Germinal center (tissue), 1 donor: ENCODE measurements around the gene SCOC.
A peak's percentile ranks its signal among the peaks of the same experiment; 100 is the strongest.

ENCODE experiments used
- DNase-seq: peaks from one replicate; pipeline ENCODE4 v3.0.0; 2012; ENCODE audit warnings: mixed read lengths, low spot score

The SCOC gene

GRCh38 chr4:140373328-140374129 lies at the start of gene SCOC:
Gene SCOC, plus strand, starts transcription at chr4:140373646. Its CDS starts 5,525 bp downstream, at chr4:140379171.
- peak; percentile 99 for DNase-seq

GRCh38 chr4:140326395-140326993 lies 47.0 kb upstream of the SCOC start:
- DNase-seq: peak; percentile 38

- peak; percentile 19 for DNase-seq
Measured at GRCh38 chr4:140330311-140330900, 43.0 kb upstream of the SCOC start.

- DNase-seq: no peak
Measured at GRCh38 chr4:140331245-140331644, 42.2 kb upstream of the SCOC start.

DNA sequence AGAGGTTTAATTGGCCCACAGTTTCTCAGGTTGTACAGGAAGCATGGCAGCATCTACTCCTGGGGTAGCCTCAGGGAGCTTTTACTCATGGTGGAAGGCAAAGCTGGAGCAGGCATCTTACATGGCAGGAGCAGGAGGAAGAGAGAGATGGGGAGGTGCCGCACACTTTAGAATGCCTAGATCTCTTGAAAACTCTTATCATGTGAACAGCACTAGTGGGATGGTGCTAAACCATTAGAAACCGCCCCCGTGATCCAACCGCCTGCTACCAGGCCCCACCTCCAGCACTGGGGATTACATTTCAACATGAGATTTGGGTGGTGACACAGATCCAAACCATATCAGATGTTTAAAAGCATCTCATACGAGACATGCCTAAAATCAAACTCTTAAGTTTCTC lies 41.6 kb upstream of the SCOC start:
- DNase-seq: no peak

DNA sequence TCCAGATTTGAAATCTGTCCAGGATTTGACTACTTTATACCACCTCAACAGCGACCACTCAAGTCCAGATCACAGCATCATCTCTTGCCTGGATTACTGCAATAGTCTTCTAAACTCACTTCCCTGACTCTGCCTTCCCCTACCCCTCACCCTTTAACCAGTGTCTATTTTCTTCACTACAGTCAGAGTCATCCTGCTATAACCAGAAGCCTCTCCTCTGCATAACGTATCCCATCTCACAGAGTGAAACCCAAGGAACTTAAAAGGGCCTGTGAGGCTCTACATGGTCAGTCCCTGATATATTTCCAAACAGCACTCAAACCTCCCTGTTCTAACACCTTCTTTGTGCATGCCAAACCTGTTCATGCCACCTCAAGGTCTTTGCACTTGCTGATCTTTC lies 40.7 kb upstream of the SCOC start:
- no peak for DNase-seq

GRCh38 chr4:140333523-140333922 lies 39.9 kb upstream of the SCOC start:
- DNase-seq: no peak

DNA sequence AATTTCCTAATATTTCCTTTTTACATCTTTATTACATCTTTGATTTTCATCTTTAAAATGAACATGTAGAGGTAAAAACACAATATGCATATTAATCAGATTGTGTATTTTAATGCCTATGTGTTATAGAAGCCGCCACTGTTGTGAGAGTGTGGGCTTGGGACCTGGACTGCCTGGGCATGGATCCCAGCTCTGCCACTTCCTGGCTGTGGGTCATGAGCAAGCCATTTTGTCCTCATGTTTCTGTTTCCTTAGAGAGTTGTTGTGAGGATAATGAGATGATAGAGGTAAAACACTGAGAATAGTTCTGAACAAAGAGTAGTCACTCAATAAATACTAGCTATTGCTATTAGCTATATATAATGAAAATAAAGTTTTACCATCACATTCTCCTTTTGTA lies 38.4 kb upstream of the SCOC start:
- DNase-seq: no peak

DNA sequence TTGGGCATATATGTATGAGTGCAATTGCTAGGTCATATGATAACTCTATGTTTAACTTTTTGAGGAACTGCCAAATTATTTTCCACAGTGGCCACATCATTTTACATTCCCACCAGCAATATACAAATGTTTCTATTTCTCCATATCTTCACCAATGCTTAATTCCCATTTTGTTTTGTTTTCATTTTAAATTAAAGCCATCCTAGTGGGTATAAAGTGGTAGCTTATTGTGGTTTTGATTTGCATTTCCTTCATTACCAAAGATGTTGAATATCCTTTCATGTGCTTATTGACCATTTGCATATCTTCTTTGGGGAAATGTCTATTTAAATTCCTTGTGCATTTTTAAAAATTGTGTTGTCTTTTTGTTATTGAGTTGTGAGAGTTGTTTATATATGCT lies 36.7 kb upstream of the SCOC start:
- DNase-seq: no peak

DNA sequence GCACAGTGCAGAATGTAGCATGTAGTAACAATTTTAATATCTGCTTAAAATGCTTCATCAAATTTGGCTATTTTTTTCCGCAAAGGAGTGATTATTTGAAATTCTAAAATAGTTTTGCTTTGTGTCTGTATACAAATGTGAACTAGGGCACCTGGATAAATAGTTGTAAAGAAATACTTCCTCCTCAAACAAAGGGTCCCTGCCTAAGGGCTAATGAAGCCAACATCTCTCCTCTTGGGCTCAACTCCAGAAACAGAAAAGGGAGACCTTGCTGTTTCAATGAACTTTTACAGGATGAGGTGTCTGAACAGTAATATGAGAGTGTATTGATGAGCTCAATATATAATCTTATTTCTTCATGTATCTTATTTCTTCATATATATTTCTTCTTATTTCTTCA lies 30.8 kb upstream of the SCOC start:
- no peak for DNase-seq

DNA sequence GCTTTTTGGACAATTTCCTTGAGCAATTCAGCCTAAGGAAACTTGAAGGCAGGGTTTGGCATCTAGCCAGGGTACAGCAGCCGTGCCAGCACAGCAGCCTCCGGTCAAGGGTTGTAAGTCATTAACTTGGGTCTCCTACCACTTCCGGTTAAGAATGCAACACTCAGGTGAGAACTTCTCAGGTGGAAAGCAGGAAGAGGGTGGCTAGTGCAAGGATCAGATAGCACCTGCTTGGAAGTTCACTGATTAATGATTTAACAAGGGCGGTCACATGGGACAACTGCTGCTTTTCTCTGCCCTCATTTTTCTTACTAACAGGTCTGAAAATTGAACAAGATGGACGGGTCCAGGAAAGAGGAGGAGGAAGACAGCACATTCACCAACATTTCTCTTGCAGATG lies 30.1 kb upstream of the SCOC start:
- DNase-seq: no peak

- DNase-seq: no peak
Measured at GRCh38 chr4:140344101-140344500, 29.3 kb upstream of the SCOC start.

- DNase-seq: no peak
Measured at GRCh38 chr4:140344621-140345020, 28.8 kb upstream of the SCOC start.

- no peak for DNase-seq
Measured at GRCh38 chr4:140346136-140346535, 27.3 kb upstream of the SCOC start.

GRCh38 chr4:140349816-140350215 lies 23.6 kb upstream of the SCOC start:
- no peak for DNase-seq

- DNase-seq: no peak
Measured at GRCh38 chr4:140351093-140352075, 22.1 kb upstream of the SCOC start.

DNA sequence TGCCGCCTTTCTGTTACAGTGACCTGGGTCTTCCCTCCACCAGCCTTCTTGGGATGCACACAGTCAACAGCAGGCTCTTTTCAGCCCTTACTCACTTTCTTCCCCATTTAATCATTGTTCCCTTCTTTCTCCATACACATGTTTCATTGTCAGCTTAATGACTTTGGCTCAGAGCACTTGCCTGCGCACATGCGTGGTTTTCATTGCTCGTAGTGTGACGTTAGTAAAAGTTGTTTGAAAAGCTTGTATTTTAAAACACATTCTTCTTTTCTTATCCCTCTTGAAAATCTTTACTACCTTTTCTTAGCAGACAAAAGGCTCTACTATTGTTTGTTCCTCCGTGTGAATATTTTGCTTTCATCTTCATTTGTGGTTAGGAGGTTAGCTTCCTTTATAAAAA lies 19.7 kb upstream of the SCOC start:
- DNase-seq: no peak

- no peak for DNase-seq
Measured at GRCh38 chr4:140355288-140355687, 18.2 kb upstream of the SCOC start.

GRCh38 chr4:140357868-140358267 lies 15.6 kb upstream of the SCOC start:
- no peak for DNase-seq

DNA sequence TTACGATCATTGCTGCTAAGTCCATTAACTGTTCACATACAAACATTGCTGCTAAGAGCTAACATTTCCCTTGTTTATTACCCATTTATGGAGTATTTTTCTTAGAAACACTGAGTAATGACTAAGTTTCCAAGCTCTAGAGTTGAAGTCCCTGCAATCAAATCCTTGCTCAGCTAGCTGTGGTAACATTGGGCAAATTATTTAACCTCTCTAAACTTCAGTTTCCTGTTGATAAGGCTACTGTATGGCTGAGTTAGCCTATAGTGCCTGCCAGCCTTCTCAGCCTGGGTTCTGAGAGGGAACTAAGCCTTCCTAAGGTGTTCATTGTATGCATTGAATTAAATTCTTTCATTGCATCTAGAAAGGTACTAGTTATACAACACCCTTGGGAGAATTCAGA lies 15.2 kb upstream of the SCOC start:
- no peak for DNase-seq

- DNase-seq: peak; percentile 59
Measured at GRCh38 chr4:140359562-140360427, 13.7 kb upstream of the SCOC start.
